GM19099 (cell line): ENCODE results near the gene IL7R.

ENCODE experiments used
- POLR2A ChIP-seq: IDR thresholded peaks from 3 replicates; pipeline ENCODE4 v1.6.1; 2011; ENCODE audit warnings: low read depth; ENCODE audit not compliant: insufficient read length; ENCODE audit errors: extremely low read depth

IL7R gene

GRCh38 chr5:35828082-35828598 is 28.6 kb upstream of the IL7R start:
- no peak for TF ChIP-seq POLR2A

GRCh38 chr5:35830587-35830986 is 26.1 kb upstream of the IL7R start:
- no peak for TF ChIP-seq POLR2A

- no peak for TF ChIP-seq POLR2A
Observed at GRCh38 chr5:35832762-35833161, 23.9 kb upstream of the IL7R start.

- TF ChIP-seq POLR2A: no peak
Observed at GRCh38 chr5:35833224-35833623, 23.5 kb upstream of the IL7R start.

- no peak for TF ChIP-seq POLR2A
Observed at GRCh38 chr5:35835796-35836742, 20.6 kb upstream of the IL7R start.

GRCh38 chr5:35838370-35839042 is 18.2 kb upstream of the IL7R start:
- no peak for TF ChIP-seq POLR2A

GRCh38 chr5:35842856-35843255 is 13.8 kb upstream of the IL7R start:
- TF ChIP-seq POLR2A: no peak

- no peak for TF ChIP-seq POLR2A
Observed at GRCh38 chr5:35847491-35847890, 9.2 kb upstream of the IL7R start.

- TF ChIP-seq POLR2A: no peak
Observed at GRCh38 chr5:35847961-35848360, 8.7 kb upstream of the IL7R start.

- no peak for TF ChIP-seq POLR2A
Observed at GRCh38 chr5:35849860-35850259, 6.8 kb upstream of the IL7R start.

GRCh38 chr5:35850967-35851680 is 5.6 kb upstream of the IL7R start:
- TF ChIP-seq POLR2A: no peak

GRCh38 chr5:35852084-35852734 is 4.5 kb upstream of the IL7R start:
- TF ChIP-seq POLR2A: no peak

- TF ChIP-seq POLR2A: no peak
Observed at GRCh38 chr5:35852773-35853172, 3.9 kb upstream of the IL7R start.

GRCh38 chr5:35853631-35854030 is 3.1 kb upstream of the IL7R start:
- no peak for TF ChIP-seq POLR2A

- no peak for TF ChIP-seq POLR2A
Observed at GRCh38 chr5:35854248-35854647, 2.4 kb upstream of the IL7R start.
